Measurements from ENCODE around the gene GALNT7. TPM values are rescaled to one million over a fixed set of nuclear protein-coding genes. Genes with fewer than 3 reads are reported as not detected.

The GALNT7 gene
- polyA plus RNA-seq, 1 of the 3 experiments (the other 2 are of a cell fraction): 14.8 TPM

GRCh38 chr4:173319696-173320095 is 151.1 kb downstream of the GALNT7 start:
- WGBS (ENCODE audit: low lambda C conversion rate): 89% methylated on average over 2 of the region's 2 CpGs
- POLR2A ChIA-PET: interaction anchor here (0.8 to 2.6 kb wide), 2 partner anchors 15 to 198 kb away, joined by 3 to 8 read pairs; partner anchors contain the start of gene HMGB2

DNA sequence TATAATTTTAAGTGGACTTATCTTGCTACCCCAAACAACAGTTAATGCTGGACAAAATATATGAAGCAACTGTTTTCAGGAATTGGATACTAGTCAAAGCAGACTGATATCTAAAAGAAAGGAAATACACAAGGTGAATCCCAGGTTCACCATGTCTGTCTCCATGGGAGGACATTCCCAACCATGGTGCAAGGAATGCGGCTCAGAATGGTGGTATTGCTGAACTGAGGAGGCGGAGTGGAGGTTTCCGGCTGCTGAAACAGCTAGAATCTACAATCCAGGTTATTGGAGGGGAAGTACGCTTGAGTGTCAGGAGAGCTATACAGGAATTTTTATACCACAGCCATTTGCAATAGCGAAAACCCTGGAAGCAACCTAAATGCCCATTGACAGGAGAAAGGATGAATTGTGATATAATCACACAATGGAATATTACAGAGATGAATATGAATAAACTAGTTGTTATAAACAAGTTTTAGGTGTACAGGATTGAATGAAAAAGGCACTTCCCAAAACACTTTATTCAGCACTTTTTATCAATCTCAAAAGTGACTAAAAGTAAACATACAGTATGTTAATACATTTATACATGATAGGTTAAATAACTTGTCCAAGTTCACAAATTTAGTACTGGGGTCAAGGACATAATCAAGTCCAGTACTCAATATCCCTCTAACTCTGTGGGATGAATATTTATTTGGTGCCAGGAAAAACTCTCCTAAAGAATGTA is 156.6 kb downstream of the GALNT7 start:
- Histone ChIP-seq H3K36me3 (replicated peaks in 1 of 2; ENCODE audit: control insufficient read depth in 1 of 2, insufficient read depth in 2 of 2, low read length in 1 of 2) (peaks cover 38 to 50% of the 10 kb centered on the region in 2 experiments), H3K79me2 (ENCODE audit: insufficient read depth) (peaks cover 10% of the 10 kb centered on the region), H2AFZ (ENCODE audit: low read depth) (no peak overlapping the region), H3F3A (replicated peaks; ENCODE audit: insufficient read depth) (peaks cover 58% of the 10 kb centered on the region), H3K9ac (no peak overlapping the region), H3K9me3 (no peaks in the 10 kb centered on the region; the same call in 1 of the 2 replicates), H3K27me3 (ENCODE audit: insufficient read depth) (no peaks in the 10 kb centered on the region), H4K20me1 (ENCODE audit: insufficient read depth) (no peaks in the 10 kb centered on the region), H3K27ac (ENCODE audit: low read depth in 2 of 2, low read length in 1 of 2) (no peak overlapping the region), H3K9me2 (no peaks in the 10 kb centered on the region), H3K4me1 (ENCODE audit: control insufficient read depth in 1 of 2, insufficient read depth in 2 of 2, low read depth in 1 of 2, low read length in 1 of 2) (peaks cover 0 to 5% of the 10 kb centered on the region in 2 experiments; a peak in 2 of 4 replicates), H3K4me2 (no peak overlapping the region), H3K4me3 (ENCODE audit: low read depth in 2 of 2, low read length in 1 of 2) (no peak overlapping the region)
- ChIA-PET POLR2A (no interaction called here), CTCF (interaction anchor here (0.9 to 2.5 kb wide), 3 partner anchors 24 to 92 kb away, joined by 3 to 7 read pairs (median 4); no protein-coding TSS in a partner anchor)
- over 99% methylated on average over 5 of the region's 5 CpGs for WGBS (ENCODE audit: low lambda C conversion rate)
- TF ChIP-seq IRF3 (IDR thresholded peaks at IDR 0.05; ENCODE audit: low read depth, low read length) (no peak), CHD2 (IDR thresholded peaks at IDR 0.05; ENCODE audit: low read length, partially characterized antibody) (no peak), NFIC (IDR thresholded peaks at IDR 0.05; ENCODE audit: borderline replicate concordance) (no peak), TEAD4 (IDR thresholded peaks at IDR 0.05; ENCODE audit: borderline replicate concordance, insufficient read depth) (no peak), MEF2A (IDR thresholded peaks at IDR 0.05; ENCODE audit: borderline replicate concordance, low read depth) (no peak), REST (IDR thresholded peaks at IDR 0.05; ENCODE audit: low read depth, low read length) (no peak)
- TF ChIP-seq, protein P1, sequence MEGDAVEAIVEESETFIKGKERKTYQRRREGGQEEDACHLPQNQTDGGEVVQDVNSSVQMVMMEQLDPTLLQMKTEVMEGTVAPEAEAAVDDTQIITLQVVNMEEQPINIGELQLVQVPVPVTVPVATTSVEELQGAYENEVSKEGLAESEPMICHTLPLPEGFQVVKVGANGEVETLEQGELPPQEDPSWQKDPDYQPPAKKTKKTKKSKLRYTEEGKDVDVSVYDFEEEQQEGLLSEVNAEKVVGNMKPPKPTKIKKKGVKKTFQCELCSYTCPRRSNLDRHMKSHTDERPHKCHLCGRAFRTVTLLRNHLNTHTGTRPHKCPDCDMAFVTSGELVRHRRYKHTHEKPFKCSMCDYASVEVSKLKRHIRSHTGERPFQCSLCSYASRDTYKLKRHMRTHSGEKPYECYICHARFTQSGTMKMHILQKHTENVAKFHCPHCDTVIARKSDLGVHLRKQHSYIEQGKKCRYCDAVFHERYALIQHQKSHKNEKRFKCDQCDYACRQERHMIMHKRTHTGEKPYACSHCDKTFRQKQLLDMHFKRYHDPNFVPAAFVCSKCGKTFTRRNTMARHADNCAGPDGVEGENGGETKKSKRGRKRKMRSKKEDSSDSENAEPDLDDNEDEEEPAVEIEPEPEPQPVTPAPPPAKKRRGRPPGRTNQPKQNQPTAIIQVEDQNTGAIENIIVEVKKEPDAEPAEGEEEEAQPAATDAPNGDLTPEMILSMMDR (IDR thresholded peaks at IDR 0.05): no peak
- no peak for DNase-seq

More at GRCh38 chr4:173319696-173320095, 151.1 kb downstream of the GALNT7 start:
- H3K4me3 ChIP-seq (ENCODE audit: low read depth in 2 of 2, low read length in 1 of 2): no peak overlapping the region
- no peaks in the 10 kb centered on the region for H3K27me3 ChIP-seq (ENCODE audit: insufficient read depth)
- no peak overlapping the region for H3K4me2 ChIP-seq
- no peaks in the 10 kb centered on the region for H4K20me1 ChIP-seq (ENCODE audit: insufficient read depth)
- H3K79me2 ChIP-seq (ENCODE audit: insufficient read depth): no peaks in the 10 kb centered on the region
- H3K36me3 ChIP-seq (replicated peaks in 1 of 2; ENCODE audit: control insufficient read depth in 1 of 2, insufficient read depth in 2 of 2, low read length in 1 of 2): peaks cover 24 to 34% of the 10 kb centered on the region in 2 experiments
- peaks cover 31% of the 10 kb centered on the region for H3F3A ChIP-seq (replicated peaks; ENCODE audit: insufficient read depth)
- H3K9me3 ChIP-seq: no peaks in the 10 kb centered on the region; the same call in 1 of the 2 replicates
- no peak for DNase-seq
- no peak for TF ChIP-seq ZBTB33 (IDR thresholded peaks at IDR 0.05; ENCODE audit: borderline replicate concordance, low read depth)
- CTCF ChIA-PET: interaction anchor here (0.6 to 7.6 kb wide), 26 partner anchors 9 to 808 kb away, joined by 3 to 82 read pairs (median 4); no protein-coding TSS in a partner anchor
- no peak overlapping the region for H3K9ac ChIP-seq
- H3K27ac ChIP-seq (ENCODE audit: low read depth in 2 of 2, low read length in 1 of 2): no peak overlapping the region; a peak in 1 of 4 replicates
- 0 out of 2 replicates have a peak overlapping the region, but pooled peaks have one; percentile 70 for H2AFZ ChIP-seq (ENCODE audit: low read depth)
- peaks cover 0 to 21% of the 10 kb centered on the region in 2 experiments; a peak in 3 of 4 replicates for H3K4me1 ChIP-seq (ENCODE audit: control insufficient read depth in 1 of 2, insufficient read depth in 2 of 2, low read depth in 1 of 2, low read length in 1 of 2)
- H3K9me2 ChIP-seq: no peaks in the 10 kb centered on the region
